PC-9 (cell line): ENCODE measurements around the gene IFNGR2.

Source experiments
- EZH2 ChIP-seq: fragments of 200-600 bp; sonication (generic); IDR thresholded peaks from 2 replicates; pipeline ENCODE4 v1.8.0; 2017; ENCODE audit warnings: antibody characterized with exemption, low read depth
- TF ChIP-seq, protein P1 (sequence below): fragments of 200-600 bp; sonication (generic); conservative IDR thresholded peaks from 2 replicates; pipeline ENCODE4 v1.6.1; 2017; ENCODE audit warnings: mixed run types, antibody characterized with exemption, mild to moderate bottlenecking, moderate library complexity

DNA sequence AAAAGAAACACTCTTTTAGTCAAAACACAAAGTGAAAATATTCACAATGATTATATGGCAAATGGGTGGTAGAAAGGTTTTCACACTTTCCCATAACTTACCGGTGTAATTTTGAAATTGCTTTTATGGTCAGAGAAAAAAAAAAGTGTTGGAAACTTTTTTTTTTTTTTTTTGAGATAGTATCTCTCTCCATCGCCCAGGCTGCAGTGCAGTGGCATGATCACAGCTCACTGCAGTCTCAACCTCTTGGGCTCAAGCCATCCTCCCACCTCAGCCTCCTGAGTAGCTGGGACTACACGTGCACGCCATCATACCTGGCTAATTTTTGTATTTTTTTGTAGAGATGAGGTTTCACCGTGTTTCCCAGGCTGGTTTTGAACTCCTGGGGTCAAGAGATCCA is 3.3 kb downstream of the IFNGR2 start:
- TF ChIP-seq, protein P1, sequence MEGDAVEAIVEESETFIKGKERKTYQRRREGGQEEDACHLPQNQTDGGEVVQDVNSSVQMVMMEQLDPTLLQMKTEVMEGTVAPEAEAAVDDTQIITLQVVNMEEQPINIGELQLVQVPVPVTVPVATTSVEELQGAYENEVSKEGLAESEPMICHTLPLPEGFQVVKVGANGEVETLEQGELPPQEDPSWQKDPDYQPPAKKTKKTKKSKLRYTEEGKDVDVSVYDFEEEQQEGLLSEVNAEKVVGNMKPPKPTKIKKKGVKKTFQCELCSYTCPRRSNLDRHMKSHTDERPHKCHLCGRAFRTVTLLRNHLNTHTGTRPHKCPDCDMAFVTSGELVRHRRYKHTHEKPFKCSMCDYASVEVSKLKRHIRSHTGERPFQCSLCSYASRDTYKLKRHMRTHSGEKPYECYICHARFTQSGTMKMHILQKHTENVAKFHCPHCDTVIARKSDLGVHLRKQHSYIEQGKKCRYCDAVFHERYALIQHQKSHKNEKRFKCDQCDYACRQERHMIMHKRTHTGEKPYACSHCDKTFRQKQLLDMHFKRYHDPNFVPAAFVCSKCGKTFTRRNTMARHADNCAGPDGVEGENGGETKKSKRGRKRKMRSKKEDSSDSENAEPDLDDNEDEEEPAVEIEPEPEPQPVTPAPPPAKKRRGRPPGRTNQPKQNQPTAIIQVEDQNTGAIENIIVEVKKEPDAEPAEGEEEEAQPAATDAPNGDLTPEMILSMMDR: no peak
- no peak for TF ChIP-seq EZH2
